ACC112 (cell line): Measurements from ENCODE around the gene CDC14A.
"Not testable (repeated sequence)": the region's sequence is repeated elsewhere in the genome, so short reads cannot be mapped to it uniquely, and the experiment has no call there.

Experiments used
- H2AFZ ChIP-seq: fragments of 200-600 bp; sonication (generic); one replicate; pipeline ENCODE4 v1.6.0; 2017; ENCODE audit warnings: antibody characterized with exemption, low read length; ENCODE audit not compliant: unreplicated experiment
- H3K27ac ChIP-seq: fragments of 200-600 bp; sonication (generic); 2 replicates; pipeline ENCODE4 v1.5.1; 2014; ENCODE audit warnings: low read depth, mild to moderate bottlenecking, antibody characterized with exemption, low read length, moderate library complexity
- H3K27me3 ChIP-seq: fragments of 200-600 bp; sonication (generic); 2 replicates; pipeline ENCODE4 v1.6.1; 2014; ENCODE audit warnings: mild to moderate bottlenecking, antibody characterized with exemption, low read length, moderate library complexity, mixed read lengths; ENCODE audit not compliant: insufficient read depth
- H3K36me3 ChIP-seq: fragments of 200-600 bp; sonication (generic); 2 replicates; pipeline ENCODE4 v1.6.1; 2016; ENCODE audit warnings: mild to moderate bottlenecking, antibody characterized with exemption, low read length, moderate library complexity, mixed read lengths; ENCODE audit not compliant: insufficient read depth
- H3K4me1 ChIP-seq: fragments of 200-600 bp; sonication (generic); one replicate; pipeline ENCODE4 v1.6.1; 2016; ENCODE audit warnings: low read length, mixed read lengths; ENCODE audit not compliant: insufficient read depth, unreplicated experiment, control insufficient read depth
- H3K4me3 ChIP-seq: fragments of 200-600 bp; sonication (generic); 2 replicates; pipeline ENCODE4 v1.5.1; 2014; ENCODE audit warnings: mild to moderate bottlenecking, low read depth, low read length
- H3K79me2 ChIP-seq: fragments of 200-600 bp; sonication (generic); one replicate; pipeline ENCODE4 v1.6.0; 2016; ENCODE audit warnings: low read length; ENCODE audit not compliant: control insufficient read depth, unreplicated experiment, insufficient read depth

CDC14A gene

DNA sequence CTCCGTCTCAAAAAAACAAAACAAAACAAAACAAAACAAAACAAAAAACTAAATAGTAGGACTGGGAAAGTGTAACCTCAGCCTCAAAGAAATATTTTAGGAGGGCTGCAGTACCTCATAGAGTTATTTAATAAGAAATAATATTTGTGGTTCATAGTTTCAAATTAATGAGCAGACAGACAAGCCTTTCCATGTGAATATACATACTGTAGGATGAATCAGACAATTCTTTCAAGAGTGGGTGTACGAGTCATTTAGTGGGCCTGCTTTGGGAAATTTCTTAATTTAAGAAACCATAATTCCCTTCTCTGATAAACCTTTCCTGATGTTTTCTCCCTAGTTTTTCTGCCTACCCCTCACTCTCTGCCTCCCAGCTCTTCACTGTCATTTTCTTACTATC, 52.5 kb downstream of the CDC14A start:
- no peaks in the 10 kb centered on the region for H3K36me3 ChIP-seq
- H2AFZ ChIP-seq, result no peak overlapping the region
- no peak overlapping the region for H3K4me3 ChIP-seq
- H3K27me3 ChIP-seq, result no peaks in the 10 kb centered on the region
- H3K4me1 ChIP-seq, result no peaks in the 10 kb centered on the region
- H3K27ac ChIP-seq, result no peak overlapping the region
- H3K79me2 ChIP-seq, result no peaks in the 10 kb centered on the region

- not testable (repeated sequence) for H3K27me3 ChIP-seq, H2AFZ ChIP-seq, H3K4me1 ChIP-seq, H3K4me3 ChIP-seq, H3K36me3 ChIP-seq, H3K79me2 ChIP-seq, H3K27ac ChIP-seq
Measured at GRCh38 chr1:100405902-100406301, 53.6 kb downstream of the CDC14A start.

DNA sequence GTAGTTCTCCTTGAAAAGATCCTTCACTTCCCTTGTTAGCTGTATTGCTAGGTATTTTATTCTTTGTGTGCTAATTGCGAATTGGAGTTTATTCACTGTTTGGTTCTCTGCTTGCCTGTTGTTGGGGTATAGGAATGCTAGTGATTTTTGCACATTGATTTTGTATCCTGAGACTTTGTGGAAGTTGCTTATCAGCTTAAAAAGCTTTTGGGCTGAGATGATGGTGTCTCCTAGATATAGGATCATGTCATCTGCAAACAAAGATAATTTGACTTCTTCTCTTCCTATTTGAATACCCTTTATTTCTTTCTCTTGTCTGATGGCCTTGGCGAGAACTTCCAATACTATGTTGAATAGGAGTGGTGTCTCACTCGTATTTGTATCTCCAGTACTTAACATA, 55.1 kb downstream of the CDC14A start:
- not testable (repeated sequence) for H3K4me1 ChIP-seq, H3K36me3 ChIP-seq, H3K27me3 ChIP-seq, H2AFZ ChIP-seq, H3K27ac ChIP-seq, H3K4me3 ChIP-seq, H3K79me2 ChIP-seq

GRCh38 chr1:100411019-100411418, 58.7 kb downstream of the CDC14A start:
- no peak overlapping the region for H3K4me3 ChIP-seq
- no peak overlapping the region for H2AFZ ChIP-seq
- no peaks in the 10 kb centered on the region for H3K4me1 ChIP-seq
- no peaks in the 10 kb centered on the region for H3K79me2 ChIP-seq
- no peaks in the 10 kb centered on the region for H3K27me3 ChIP-seq
- H3K36me3 ChIP-seq, result no peaks in the 10 kb centered on the region
- H3K27ac ChIP-seq, result no peak overlapping the region

DNA sequence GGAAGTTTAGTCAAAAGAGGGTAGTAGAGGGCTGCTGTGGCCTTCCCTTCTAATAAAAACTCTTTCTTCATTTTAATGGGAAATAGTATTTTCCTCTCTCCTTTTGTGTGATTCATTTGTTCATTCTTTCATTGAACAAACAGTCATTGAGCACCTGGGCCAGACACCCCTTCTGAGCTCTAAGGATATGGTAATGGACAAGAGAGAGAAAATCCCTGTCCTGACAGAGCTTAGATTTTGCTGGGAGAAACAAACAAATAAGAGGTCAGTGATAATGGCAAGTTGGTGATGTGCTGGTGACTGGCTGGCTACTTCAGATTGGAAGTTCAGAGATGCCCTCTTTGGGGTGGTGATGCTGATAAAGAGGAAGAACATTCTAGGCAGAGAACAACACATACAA, 59.3 kb downstream of the CDC14A start:
- H3K79me2 ChIP-seq, result no peaks in the 10 kb centered on the region

DNA sequence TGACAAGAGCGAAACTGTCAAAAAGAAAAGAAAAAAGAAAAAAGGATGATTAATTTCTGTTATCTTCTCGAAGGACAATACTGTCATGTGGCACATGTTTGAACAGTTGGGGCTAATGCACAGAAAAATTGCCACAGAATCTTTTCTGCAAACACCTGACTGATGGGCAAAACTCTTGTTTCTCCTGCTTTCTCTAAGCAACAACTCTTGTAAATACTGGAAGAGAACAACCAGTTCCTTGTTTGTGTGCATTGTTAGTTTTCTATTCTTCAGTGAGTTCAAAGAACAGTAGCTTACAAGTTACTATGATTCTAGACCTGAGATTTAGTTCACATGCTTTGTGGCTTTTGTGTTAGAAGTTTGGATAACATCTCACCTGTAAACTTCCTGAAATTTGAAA, 60.7 kb downstream of the CDC14A start:
- Histone ChIP-seq H3K79me2 (no peaks in the 10 kb centered on the region), H3K4me1 (no peaks in the 10 kb centered on the region), H3K36me3 (no peaks in the 10 kb centered on the region), H2AFZ (no peak overlapping the region), H3K27me3 (no peaks in the 10 kb centered on the region), H3K27ac (no peak overlapping the region), H3K4me3 (no peak overlapping the region)

More for the DNA sequence above, 59.3 kb downstream of the CDC14A start:
- Histone ChIP-seq H3K27ac (no peak overlapping the region), H3K4me3 (no peak overlapping the region), H2AFZ (no peak overlapping the region), H3K36me3 (no peaks in the 10 kb centered on the region), H3K4me1 (no peaks in the 10 kb centered on the region), H3K27me3 (no peaks in the 10 kb centered on the region)

- Histone ChIP-seq H3K27me3 (no peaks in the 10 kb centered on the region), H3K36me3 (no peaks in the 10 kb centered on the region), H3K27ac (no peak overlapping the region), H3K4me3 (no peak overlapping the region), H2AFZ (no peak overlapping the region), H3K79me2 (no peaks in the 10 kb centered on the region), H3K4me1 (no peaks in the 10 kb centered on the region)
Measured at GRCh38 chr1:100414693-100415497, 62.6 kb downstream of the CDC14A start.

- Histone ChIP-seq H3K36me3 (no peaks in the 10 kb centered on the region), H2AFZ (no peak overlapping the region), H3K27me3 (no peaks in the 10 kb centered on the region), H3K4me1 (no peaks in the 10 kb centered on the region), H3K4me3 (no peak overlapping the region), H3K79me2 (no peaks in the 10 kb centered on the region), H3K27ac (no peak overlapping the region)
Measured at GRCh38 chr1:100415498-100415778, 63.1 kb downstream of the CDC14A start.

DNA sequence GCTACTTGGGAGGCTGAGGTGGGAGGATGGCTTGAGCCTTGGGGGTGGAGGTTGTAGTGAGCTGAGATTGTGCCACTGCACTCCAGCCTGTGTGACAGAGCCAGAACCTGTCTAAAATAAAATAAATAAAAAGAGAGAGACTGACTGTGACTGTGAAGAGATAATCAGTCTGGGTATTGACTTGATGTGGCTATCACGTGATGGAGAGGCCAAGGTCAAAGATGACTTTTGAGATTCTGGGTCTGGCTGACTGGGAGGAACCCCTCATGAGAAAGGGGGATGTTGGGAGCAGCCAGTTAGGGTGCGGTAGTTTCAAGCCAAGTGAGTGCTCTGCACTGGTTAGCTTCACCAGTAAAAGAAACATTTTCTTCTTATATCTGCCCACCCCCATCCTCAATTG, 66.8 kb downstream of the CDC14A start:
- Histone ChIP-seq H3K27me3 (no peaks in the 10 kb centered on the region), H3K36me3 (no peaks in the 10 kb centered on the region), H3K4me3 (no peak overlapping the region), H2AFZ (no peak overlapping the region), H3K79me2 (no peaks in the 10 kb centered on the region), H3K27ac (no peak overlapping the region), H3K4me1 (no peaks in the 10 kb centered on the region)

DNA sequence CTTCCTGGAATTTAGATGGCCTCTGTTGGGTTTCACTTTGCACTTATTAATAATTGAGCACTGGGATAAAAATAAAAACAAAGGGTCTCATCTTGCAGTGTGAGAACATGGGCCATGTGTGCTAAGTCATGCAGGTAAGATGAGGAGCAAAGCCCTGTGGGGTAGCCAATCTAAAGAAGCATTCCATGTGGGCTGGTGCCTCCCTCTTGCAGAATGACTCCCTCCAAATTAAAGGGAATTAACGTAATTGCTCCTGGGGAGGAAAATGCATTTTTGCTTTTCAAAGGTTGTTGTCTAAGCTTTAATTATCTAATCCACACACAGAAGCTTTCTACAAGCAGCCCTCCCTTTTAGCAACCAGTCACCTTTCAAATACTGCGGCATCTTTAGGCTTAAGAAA, 69.8 kb downstream of the CDC14A start:
- Histone ChIP-seq H2AFZ (no peak overlapping the region), H3K27ac (no peak overlapping the region), H3K4me3 (no peak overlapping the region), H3K27me3 (no peaks in the 10 kb centered on the region), H3K79me2 (no peaks in the 10 kb centered on the region), H3K36me3 (no peaks in the 10 kb centered on the region), H3K4me1 (no peaks in the 10 kb centered on the region)

DNA sequence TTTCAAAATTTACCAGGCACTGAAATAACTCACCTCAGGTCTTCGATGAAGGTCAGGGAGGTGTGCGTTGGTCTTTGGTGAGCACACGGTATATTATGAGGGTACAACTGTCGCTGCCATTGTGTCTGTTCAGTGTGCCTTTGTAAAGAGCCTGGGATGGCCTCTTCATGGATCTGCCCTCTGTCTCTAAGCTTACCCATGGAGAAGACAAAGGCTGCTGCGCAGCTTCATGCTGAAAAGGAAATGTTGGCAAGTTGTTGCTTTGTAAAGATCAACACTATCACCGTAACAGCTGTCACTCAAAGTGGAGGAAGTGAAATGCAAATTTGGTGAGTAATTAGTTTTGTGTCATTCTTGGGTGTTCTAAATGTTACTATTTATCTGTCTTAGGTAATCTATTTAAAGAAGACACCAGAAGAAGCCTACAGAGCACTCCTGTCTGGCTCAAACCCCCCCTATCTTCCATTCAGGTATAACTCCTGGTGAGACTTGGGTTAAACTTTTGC, 71.6 kb downstream of the CDC14A start:
- Histone ChIP-seq H3K36me3 (no peaks in the 10 kb centered on the region), H3K4me1 (no peaks in the 10 kb centered on the region), H3K27me3 (no peaks in the 10 kb centered on the region), H3K79me2 (no peaks in the 10 kb centered on the region), H3K4me3 (no peak overlapping the region), H3K27ac (no peak overlapping the region), H2AFZ (no peak overlapping the region)
